Body of pancreas (tissue), 4 donors: Measurements from ENCODE around the gene ISG20.

ENCODE experiments used
- POLR2A ChIP-seq, 3 donors: fragments of 450-650 bp; IDR thresholded peaks; one replicate each; pipeline ENCODE4 v1.6.1; 2016; ENCODE audit warnings: antibody characterized with exemption in 3 of 3, mild to moderate bottlenecking in 2 of 3
- TF ChIP-seq, protein P1 (sequence below), 7 experiments: fragments of 450-650 bp in 4 of 7; fragments of 200-600 bp in 3 of 7; sonication (generic) in 3 of 7; IDR thresholded peaks; one replicate each; pipeline ENCODE4 v1.5.1; 2016 to 2019; ENCODE audit warnings: antibody characterized with exemption in 7 of 7

DNA sequence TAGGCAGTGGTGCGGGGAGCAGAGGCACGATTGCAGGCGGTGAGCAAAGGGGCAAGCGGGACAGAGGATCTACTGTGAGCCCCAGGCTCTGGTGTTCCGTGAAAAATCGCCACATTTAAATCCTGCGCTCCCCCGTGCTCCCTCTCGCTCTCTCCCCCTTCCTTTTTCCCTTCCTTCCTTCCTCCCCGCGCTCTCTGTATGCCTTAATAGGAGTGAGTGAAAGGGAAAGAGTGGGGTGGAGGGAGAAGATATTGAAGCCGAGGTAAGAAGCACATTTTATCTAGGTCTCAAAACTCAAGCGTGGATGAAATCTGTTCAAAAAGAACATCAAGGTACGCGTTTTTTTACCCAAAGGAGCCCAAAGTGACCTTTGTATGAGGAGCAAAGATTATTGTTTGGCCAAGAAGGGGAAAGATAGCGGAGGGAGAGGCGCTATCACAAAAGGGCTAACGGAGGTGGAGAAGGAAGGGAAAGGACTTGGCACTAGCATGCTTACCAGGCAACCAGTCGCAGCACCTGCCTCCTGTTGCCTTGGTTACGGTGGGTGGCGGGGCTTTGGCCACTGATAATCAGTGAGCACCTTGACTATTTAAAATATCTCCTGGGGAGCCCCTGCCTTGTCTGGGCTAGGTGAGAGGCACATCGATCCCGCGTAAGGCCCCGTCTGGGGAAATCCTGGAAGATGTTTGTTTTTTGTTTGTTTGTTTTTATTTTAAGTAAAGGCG is 32.6 kb upstream of the ISG20 start:
- TF ChIP-seq, protein P1, sequence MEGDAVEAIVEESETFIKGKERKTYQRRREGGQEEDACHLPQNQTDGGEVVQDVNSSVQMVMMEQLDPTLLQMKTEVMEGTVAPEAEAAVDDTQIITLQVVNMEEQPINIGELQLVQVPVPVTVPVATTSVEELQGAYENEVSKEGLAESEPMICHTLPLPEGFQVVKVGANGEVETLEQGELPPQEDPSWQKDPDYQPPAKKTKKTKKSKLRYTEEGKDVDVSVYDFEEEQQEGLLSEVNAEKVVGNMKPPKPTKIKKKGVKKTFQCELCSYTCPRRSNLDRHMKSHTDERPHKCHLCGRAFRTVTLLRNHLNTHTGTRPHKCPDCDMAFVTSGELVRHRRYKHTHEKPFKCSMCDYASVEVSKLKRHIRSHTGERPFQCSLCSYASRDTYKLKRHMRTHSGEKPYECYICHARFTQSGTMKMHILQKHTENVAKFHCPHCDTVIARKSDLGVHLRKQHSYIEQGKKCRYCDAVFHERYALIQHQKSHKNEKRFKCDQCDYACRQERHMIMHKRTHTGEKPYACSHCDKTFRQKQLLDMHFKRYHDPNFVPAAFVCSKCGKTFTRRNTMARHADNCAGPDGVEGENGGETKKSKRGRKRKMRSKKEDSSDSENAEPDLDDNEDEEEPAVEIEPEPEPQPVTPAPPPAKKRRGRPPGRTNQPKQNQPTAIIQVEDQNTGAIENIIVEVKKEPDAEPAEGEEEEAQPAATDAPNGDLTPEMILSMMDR (IDR thresholded peaks at IDR 0.05), result no peak
- no peak for TF ChIP-seq POLR2A (IDR thresholded peaks at IDR 0.05)
